ENCODE data around the gene DNMT3A.

Gene DNMT3A

GRCh38 chr2:25187729-25188350 lies 153.9 kb downstream of the DNMT3A start:
- DNase-seq (ENCODE audit: extremely low spot score, insufficient read length, low read depth): no peak
- no peak for FAIRE-seq

GRCh38 chr2:25184254-25184653 lies 157.5 kb downstream of the DNMT3A start:
- no peak for DNase-seq (ENCODE audit: extremely low spot score, insufficient read length, low read depth)
- FAIRE-seq: no peak

- FAIRE-seq: no peak
- DNase-seq (ENCODE audit: extremely low spot score, insufficient read length, low read depth): no peak
Observed at GRCh38 chr2:25178976-25179375, 162.7 kb downstream of the DNMT3A start.
